SJCRH30 (cell line): ENCODE results near the gene NUP54. TPM values are rescaled to one million over a fixed set of nuclear protein-coding genes. Genes with fewer than 3 reads are reported as not detected.
A peak's percentile ranks its signal among the peaks of the same experiment; 100 is the strongest.

Experiments
- DNase-seq, 2 experiments: peaks; one replicate each; pipeline ENCODE4 v3.0.0-alpha.2; 2015 to 2020
- H3K27ac ChIP-seq: fragments of 250-450 bp; sonication (Bioruptor Pico); 2 replicates; pipeline ENCODE4 v1.5.1; 2020; ENCODE audit warnings: mild to moderate bottlenecking, moderate library complexity
- H3K27me3 ChIP-seq: fragments of 250-450 bp; sonication (Bioruptor Pico); 2 replicates; pipeline ENCODE4 v1.5.1; 2020; ENCODE audit warnings: mild to moderate bottlenecking, moderate library complexity
- H3K36me3 ChIP-seq: fragments of 250-450 bp; sonication (Bioruptor Pico); 2 replicates; pipeline ENCODE4 v1.5.1; 2020; ENCODE audit warnings: mild to moderate bottlenecking, moderate library complexity
- H3K4me1 ChIP-seq: fragments of 250-450 bp; sonication (Bioruptor Pico); 2 replicates; pipeline ENCODE4 v1.5.1; 2020; ENCODE audit warnings: mild to moderate bottlenecking, moderate library complexity
- H3K4me3 ChIP-seq: fragments of 250-450 bp; sonication (Bioruptor Pico); 2 replicates; pipeline ENCODE4 v1.5.1; 2020; ENCODE audit warnings: mild to moderate bottlenecking, moderate library complexity
- H3K9me3 ChIP-seq: fragments of 250-450 bp; sonication (Bioruptor Pico); replicated peaks from 2 replicates; pipeline ENCODE4 v1.5.1; 2020; ENCODE audit warnings: mild to moderate bottlenecking, moderate library complexity
- total RNA-seq: library from RNA; depleted of rRNA; stranded (reverse); fragments of >200 nt; shearing (Covaris generic); gene quantifications from 2 replicates; pipeline ENCODE4 v1.2.3, GENCODE V29; 2014; rRNA removed

The NUP54 gene, protein sequence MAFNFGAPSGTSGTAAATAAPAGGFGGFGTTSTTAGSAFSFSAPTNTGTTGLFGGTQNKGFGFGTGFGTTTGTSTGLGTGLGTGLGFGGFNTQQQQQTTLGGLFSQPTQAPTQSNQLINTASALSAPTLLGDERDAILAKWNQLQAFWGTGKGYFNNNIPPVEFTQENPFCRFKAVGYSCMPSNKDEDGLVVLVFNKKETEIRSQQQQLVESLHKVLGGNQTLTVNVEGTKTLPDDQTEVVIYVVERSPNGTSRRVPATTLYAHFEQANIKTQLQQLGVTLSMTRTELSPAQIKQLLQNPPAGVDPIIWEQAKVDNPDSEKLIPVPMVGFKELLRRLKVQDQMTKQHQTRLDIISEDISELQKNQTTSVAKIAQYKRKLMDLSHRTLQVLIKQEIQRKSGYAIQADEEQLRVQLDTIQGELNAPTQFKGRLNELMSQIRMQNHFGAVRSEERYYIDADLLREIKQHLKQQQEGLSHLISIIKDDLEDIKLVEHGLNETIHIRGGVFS
- 108 and 117 TPM in 2 replicates for total RNA-seq

- Histone ChIP-seq H3K36me3 (peaks cover 14% of the 10 kb centered on the region), H3K4me3 (peak within 1 kb of the TSS; percentile 94), H3K9me3 (no peaks in the 10 kb centered on the region), H3K4me1 (peaks cover 8% of the 10 kb centered on the region; the same call in 1 of the 2 replicates), H3K27ac (peak within 1 kb of the TSS; percentile 95), H3K27me3 (no peaks in the 10 kb centered on the region)
- DNase-seq, result peak; percentile 97 to 98
Observed at GRCh38 chr4:76148142-76148865, at the start of gene NUP54. NUP54 (minus strand) TSS chr4:76148397; CDS start chr4:76148374, 23 bp downstream.

DNA sequence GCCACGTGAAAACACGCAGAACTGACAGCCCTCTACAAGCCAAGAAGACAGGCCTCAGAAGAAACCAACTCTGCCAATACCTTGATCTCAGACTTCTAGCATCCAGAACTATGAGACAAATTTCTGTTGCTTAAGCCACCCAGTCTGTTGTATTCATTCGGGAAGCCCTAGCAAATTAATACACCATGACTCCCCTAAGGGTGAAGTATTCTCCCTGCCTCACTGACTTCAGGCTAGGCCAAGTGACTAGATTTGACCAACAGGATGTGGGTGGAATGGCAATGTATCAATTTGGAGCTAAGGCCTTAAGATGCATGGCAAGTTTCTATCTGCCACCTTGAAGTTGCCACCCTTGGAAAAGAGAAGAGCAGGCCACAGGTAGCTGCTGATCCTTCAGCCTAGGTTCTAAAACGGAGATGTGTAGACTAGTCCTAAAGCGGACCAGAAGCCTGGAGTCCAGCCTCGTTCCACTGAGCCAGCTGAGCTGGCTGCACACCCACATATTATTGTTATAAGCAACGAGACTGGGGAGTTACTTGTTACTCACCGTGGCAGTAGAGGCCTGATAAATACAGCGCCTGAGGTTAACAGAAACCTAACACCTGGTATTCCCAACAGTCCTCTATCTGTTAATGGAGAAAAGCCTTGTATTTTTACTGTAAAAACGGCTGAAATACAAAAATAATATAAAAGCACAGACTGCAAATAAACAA, 49.0 kb upstream of the NUP54 start:
- Histone ChIP-seq H3K4me1 (peaks cover 51% of the 10 kb centered on the region), H3K4me3 (peak overlapping the region; percentile 27), H3K27ac (peak overlapping the region; percentile 74), H3K27me3 (no peaks in the 10 kb centered on the region), H3K9me3 (peaks cover under 1% of the 10 kb centered on the region; the same call in 1 of the 2 replicates), H3K36me3 (peaks cover 31% of the 10 kb centered on the region)
- peak in 1 of 2 experiments; percentile 35 for DNase-seq

DNA sequence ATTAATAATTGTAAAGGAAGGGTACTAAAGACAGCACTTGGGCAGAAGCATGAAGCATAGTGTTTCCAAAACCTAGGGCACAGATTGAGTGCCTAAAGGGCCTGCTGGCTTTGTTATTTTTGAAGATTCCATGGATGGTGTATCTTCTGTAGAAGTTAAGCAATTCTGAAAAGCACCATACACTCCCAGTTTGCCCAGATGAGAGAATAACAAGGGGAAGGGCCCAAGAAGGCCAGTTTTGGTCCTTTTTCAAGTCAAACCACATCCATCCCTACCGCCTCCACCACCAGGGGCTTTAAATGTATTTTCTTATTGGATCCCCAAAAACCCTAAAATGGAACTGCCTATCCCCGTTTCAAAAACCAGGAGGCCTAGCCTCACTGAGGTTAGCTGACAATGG, 48.2 kb upstream of the NUP54 start:
- H3K27me3 ChIP-seq, result no peaks in the 10 kb centered on the region
- no peak for DNase-seq
- H3K36me3 ChIP-seq, result peaks cover 36% of the 10 kb centered on the region
- no peak overlapping the region for H3K27ac ChIP-seq
- peaks cover 3% of the 10 kb centered on the region; the same call in 1 of the 2 replicates for H3K9me3 ChIP-seq
- no peak overlapping the region for H3K4me3 ChIP-seq
- peaks cover 46% of the 10 kb centered on the region for H3K4me1 ChIP-seq

GRCh38 chr4:76195326-76195725, 47.1 kb upstream of the NUP54 start:
- no peak for DNase-seq
- Histone ChIP-seq H3K36me3 (peaks cover 43% of the 10 kb centered on the region), H3K9me3 (peaks cover 3% of the 10 kb centered on the region; the same call in 1 of the 2 replicates), H3K27ac (no peak overlapping the region), H3K4me1 (peaks cover 35% of the 10 kb centered on the region), H3K4me3 (no peak overlapping the region), H3K27me3 (no peaks in the 10 kb centered on the region)

- DNase-seq, result no peak
- Histone ChIP-seq H3K9me3 (peaks cover 3% of the 10 kb centered on the region; the same call in 1 of the 2 replicates), H3K27me3 (no peaks in the 10 kb centered on the region), H3K27ac (no peak overlapping the region), H3K36me3 (peaks cover 43% of the 10 kb centered on the region), H3K4me3 (no peak overlapping the region), H3K4me1 (peaks cover 25% of the 10 kb centered on the region)
Observed at GRCh38 chr4:76194325-76194724, 46.1 kb upstream of the NUP54 start.

- Histone ChIP-seq H3K9me3 (peaks cover 3% of the 10 kb centered on the region; the same call in 1 of the 2 replicates), H3K4me3 (no peak overlapping the region), H3K4me1 (peaks cover 7% of the 10 kb centered on the region), H3K36me3 (peaks cover 43% of the 10 kb centered on the region), H3K27ac (no peak overlapping the region), H3K27me3 (no peaks in the 10 kb centered on the region)
- no peak for DNase-seq
Observed at GRCh38 chr4:76192236-76192635, 44.0 kb upstream of the NUP54 start.

- no peak for DNase-seq
- H3K27me3 ChIP-seq, result no peaks in the 10 kb centered on the region
- H3K36me3 ChIP-seq, result peaks cover 24% of the 10 kb centered on the region
- H3K9me3 ChIP-seq, result peaks cover 3% of the 10 kb centered on the region; the same call in 1 of the 2 replicates
- no peak overlapping the region for H3K4me3 ChIP-seq
- no peak overlapping the region for H3K27ac ChIP-seq
- no peaks in the 10 kb centered on the region for H3K4me1 ChIP-seq
Observed at GRCh38 chr4:76188557-76188956, 40.4 kb upstream of the NUP54 start.

DNA sequence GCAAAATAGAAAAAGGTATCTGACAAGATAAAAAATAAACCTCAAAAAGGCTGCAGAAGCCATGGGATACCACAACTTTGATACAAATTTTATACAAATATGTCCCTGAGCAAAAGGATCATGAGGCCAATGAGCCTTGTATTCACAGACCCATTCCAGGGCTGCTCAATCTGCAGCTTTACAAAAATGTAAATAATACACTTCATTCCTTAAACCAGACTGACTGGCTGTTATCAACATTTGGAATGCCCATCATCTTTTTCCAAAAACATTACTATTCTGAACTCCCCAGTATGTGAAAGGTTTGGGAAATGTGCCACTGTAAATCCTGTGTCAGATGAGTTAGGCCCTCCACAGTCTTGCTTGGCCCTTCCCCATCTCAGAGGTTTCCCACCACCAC, 40.0 kb upstream of the NUP54 start:
- H3K4me3 ChIP-seq, result no peak overlapping the region
- peaks cover 3% of the 10 kb centered on the region; the same call in 1 of the 2 replicates for H3K9me3 ChIP-seq
- H3K4me1 ChIP-seq, result no peaks in the 10 kb centered on the region
- no peak overlapping the region for H3K27ac ChIP-seq
- DNase-seq, result no peak
- no peaks in the 10 kb centered on the region for H3K27me3 ChIP-seq
- peaks cover 24% of the 10 kb centered on the region for H3K36me3 ChIP-seq

DNA sequence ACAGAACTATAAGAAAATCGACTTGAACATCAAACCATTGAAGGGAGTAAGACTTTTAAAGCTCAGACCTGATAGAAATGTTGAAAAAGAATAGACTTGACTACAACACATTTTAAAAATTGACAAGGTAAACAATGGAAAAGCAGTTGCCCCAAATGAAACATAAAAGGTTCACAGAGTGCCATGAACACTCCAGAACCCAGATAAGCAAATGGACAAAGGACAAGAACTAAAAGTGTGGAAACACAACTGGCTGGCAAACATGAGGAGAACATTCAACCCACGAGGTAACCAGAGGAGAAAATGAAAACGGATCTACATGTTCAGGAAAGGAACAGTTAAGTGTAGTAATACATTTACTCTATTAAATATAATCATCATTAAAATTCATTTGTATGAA, 39.0 kb upstream of the NUP54 start:
- DNase-seq, result no peak
- no peaks in the 10 kb centered on the region for H3K4me1 ChIP-seq
- H3K27me3 ChIP-seq, result no peaks in the 10 kb centered on the region
- peaks cover 16% of the 10 kb centered on the region for H3K36me3 ChIP-seq
- H3K9me3 ChIP-seq, result peaks cover 2% of the 10 kb centered on the region; the same call in 1 of the 2 replicates
- no peak overlapping the region for H3K27ac ChIP-seq
- no peak overlapping the region for H3K4me3 ChIP-seq

DNA sequence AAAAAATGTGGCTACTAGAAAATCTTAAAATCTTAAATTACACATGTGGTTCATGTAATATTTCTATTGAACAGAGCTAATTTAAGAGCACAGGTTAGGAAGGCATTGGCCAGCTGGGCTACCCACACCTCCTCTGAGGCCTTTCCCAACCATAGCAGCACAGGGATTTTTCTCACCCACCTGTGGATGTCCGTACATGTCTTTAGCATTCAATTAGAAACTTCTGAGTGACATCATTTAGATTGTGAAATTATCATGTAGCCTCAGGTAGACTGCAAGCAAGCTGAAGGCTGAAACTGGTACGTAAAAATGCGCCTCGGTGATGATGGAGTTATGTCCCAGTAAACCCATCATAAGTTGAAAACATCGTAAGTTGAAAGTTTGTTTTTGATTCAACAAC, 34.3 kb upstream of the NUP54 start:
- DNase-seq, result no peak
- Histone ChIP-seq H3K4me3 (no peak overlapping the region), H3K4me1 (no peaks in the 10 kb centered on the region)

DNA sequence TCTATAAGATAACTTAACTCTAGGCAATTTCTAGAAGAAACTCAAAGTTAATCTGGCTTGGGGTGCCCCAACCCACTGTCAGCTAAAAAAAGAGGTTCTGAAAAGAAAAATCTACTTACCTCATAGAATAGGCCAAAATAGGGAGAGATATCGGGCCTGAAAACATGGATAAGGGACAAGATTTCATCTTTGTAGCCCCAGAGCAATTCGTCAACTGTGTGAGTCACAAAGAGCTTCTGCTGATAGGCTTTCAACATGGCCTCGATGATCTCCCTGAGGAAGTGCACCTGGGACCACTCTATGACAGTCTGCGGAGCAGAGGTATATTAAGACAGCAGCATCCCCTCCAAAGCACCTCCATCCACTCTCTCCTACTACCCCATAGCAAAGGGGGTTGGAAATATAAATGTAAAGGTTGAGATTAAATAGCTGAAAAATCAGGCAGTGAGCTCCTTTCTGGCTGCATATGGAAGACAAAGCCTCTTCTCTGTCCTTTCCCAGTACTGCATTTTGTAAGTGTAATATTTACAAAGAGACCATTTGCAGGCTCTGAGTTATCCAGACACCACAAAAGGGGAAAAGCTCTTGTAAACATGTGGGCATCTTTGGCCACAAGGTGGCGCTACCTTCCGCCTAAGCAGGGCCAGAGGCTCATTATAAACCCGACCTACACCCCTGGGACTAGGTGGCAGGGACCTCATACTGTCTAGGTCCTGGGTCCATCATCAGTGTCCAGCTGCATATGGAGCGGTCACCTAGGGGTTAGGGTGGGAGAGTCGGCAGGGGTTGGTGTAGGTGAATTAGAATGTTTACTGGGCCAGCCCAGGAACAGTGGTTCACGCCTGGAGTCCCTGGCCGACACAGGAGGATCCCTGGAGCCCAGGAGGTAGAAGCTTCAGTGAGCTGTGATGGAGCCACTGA, 31.5 kb upstream of the NUP54 start:
- H3K27me3 ChIP-seq, result no peaks in the 10 kb centered on the region
- H3K27ac ChIP-seq, result no peak overlapping the region
- no peak overlapping the region for H3K4me3 ChIP-seq
- H3K9me3 ChIP-seq, result no peaks in the 10 kb centered on the region
- DNase-seq, result peak; percentile 86 to 93
- H3K36me3 ChIP-seq, result peaks cover 28% of the 10 kb centered on the region
- no peaks in the 10 kb centered on the region for H3K4me1 ChIP-seq

More for the DNA sequence above, 34.3 kb upstream of the NUP54 start:
- peaks cover 21% of the 10 kb centered on the region for H3K36me3 ChIP-seq
- H3K27me3 ChIP-seq, result no peaks in the 10 kb centered on the region
- H3K9me3 ChIP-seq, result no peaks in the 10 kb centered on the region
- no peak overlapping the region for H3K27ac ChIP-seq

DNA sequence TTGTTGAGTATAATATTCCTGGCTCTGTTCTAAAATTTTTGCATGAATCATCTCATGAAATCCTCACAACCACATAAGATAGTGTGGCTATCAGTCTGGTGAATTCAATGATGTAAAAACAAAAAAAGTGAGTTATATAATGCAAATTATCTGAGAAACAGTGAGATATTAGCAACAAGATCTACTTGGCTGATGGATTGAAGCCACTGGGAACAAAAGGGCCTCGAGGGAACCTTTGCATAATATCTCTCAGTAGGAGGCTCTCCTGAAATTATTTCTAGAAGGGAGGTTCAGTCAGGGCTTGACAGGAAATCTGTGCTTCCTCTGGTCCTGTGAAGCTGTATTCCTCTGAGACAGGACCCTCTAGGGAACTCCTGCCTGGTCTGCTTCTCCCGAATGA, 30.1 kb upstream of the NUP54 start:
- peaks cover 28% of the 10 kb centered on the region for H3K36me3 ChIP-seq
- H3K27ac ChIP-seq, result no peak overlapping the region
- no peaks in the 10 kb centered on the region for H3K4me1 ChIP-seq
- no peak for DNase-seq
- H3K4me3 ChIP-seq, result no peak overlapping the region
- H3K27me3 ChIP-seq, result no peaks in the 10 kb centered on the region
- no peaks in the 10 kb centered on the region for H3K9me3 ChIP-seq

DNA sequence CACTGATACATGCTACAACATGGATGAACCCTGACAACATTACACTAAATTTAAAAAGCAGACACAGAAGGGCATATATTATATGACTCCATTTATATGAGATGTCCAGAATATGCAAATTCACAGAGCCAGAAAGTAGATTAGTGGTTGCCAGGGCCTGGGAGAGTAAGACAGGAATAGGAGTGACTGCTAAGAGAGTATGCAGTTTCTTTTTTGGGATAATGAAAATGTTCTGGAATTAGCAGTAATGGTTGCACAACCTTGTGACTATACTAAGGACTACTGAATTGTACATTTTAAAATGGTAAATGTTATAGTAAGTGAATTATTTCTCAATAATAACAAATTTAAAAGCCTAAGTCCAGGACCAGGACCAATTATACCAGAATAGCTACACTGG, 29.5 kb upstream of the NUP54 start:
- Histone ChIP-seq H3K9me3 (no peaks in the 10 kb centered on the region), H3K4me3 (no peak overlapping the region), H3K27ac (no peak overlapping the region), H3K36me3 (peaks cover 28% of the 10 kb centered on the region), H3K4me1 (no peaks in the 10 kb centered on the region), H3K27me3 (no peaks in the 10 kb centered on the region)
- no peak for DNase-seq

DNA sequence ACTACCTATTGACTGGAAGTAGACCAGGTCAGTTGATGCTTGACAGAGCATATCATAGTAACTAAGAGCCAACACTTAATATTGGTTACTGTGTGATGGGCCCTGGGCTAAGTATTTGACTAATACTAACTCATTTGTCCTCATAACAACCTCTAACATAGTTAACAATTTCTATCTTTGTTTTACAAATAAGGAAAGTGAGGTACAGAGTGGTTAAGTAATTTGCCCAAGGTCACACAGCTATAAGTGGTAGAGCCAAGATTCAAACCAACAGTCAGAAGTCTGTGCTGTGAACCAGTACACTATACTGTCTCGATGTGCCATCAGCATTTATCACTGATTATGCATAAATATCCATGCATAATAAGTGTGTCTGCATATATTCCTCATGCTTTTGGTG, 27.1 kb upstream of the NUP54 start:
- H3K36me3 ChIP-seq, result peaks cover 34% of the 10 kb centered on the region
- no peak for DNase-seq

More for the DNA sequence above, 27.1 kb upstream of the NUP54 start:
- Histone ChIP-seq H3K4me1 (no peaks in the 10 kb centered on the region), H3K27me3 (no peaks in the 10 kb centered on the region), H3K27ac (no peak overlapping the region), H3K4me3 (no peak overlapping the region), H3K9me3 (no peaks in the 10 kb centered on the region)
